Effector memory CD8-positive, alpha-beta T cell (primary cell): ENCODE results near the gene UCK1.

Experiments
- ATAC-seq: fragments of 150-1000 bp; cut with Tn5 transposase; replicated peaks from 2 replicates; pipeline ENCODE4 v1.10.0; 2021; ENCODE audit warnings: mild to moderate bottlenecking, moderate library complexity
- DNase-seq, 3 experiments: peaks; one replicate each; pipeline ENCODE4 v3.0.0; 2021
- H3K27ac Mint-ChIP-seq, 2 donors: one replicate each; pipeline ENCODE4 v1.8.0; 2022; ENCODE audit warnings: mild to moderate bottlenecking in 2 of 2, mixed read lengths in 2 of 2, moderate library complexity in 2 of 2
- H3K27me3 Mint-ChIP-seq, 2 donors: one replicate each; pipeline ENCODE4 v1.8.0; 2022; ENCODE audit warnings: mixed read lengths in 2 of 2
- H3K36me3 Mint-ChIP-seq: one replicate; pipeline ENCODE4 v1.8.0; 2022; ENCODE audit warnings: mild to moderate bottlenecking, moderate library complexity, mixed read lengths; ENCODE audit not compliant: insufficient read depth
- H3K4me1 Mint-ChIP-seq, 2 donors: one replicate each; pipeline ENCODE4 v1.8.0; 2022; ENCODE audit warnings: low read depth in 2 of 2, mixed read lengths in 2 of 2
- H3K4me3 Mint-ChIP-seq, 2 donors: one replicate each; pipeline ENCODE4 v1.8.0; 2022; ENCODE audit warnings: mild to moderate bottlenecking in 2 of 2, mixed read lengths in 2 of 2, moderate library complexity in 2 of 2
- H3K9me3 Mint-ChIP-seq, 2 donors: one replicate each; pipeline ENCODE4 v1.8.0; 2022; ENCODE audit warnings: mixed read lengths in 2 of 2

Gene UCK1

GRCh38 chr9:131511416-131511815 lies 19.6 kb downstream of the UCK1 start:
- Mint-ChIP-seq H3K27me3 (no peaks in the 10 kb centered on the region), H3K4me1 (peaks cover 2 to 6% of the 10 kb centered on the region in 2 donors), H3K4me3 (no peak overlapping the region), H3K36me3 (peaks cover 33% of the 10 kb centered on the region), H3K9me3 (no peaks in the 10 kb centered on the region), H3K27ac (peak overlapping the region in 1 of 2 donors; percentile 20)
- DNase-seq (no peak), ATAC-seq (no peak)

- DNase-seq (no peak), ATAC-seq (no peak)
- H3K27ac Mint-ChIP-seq = peak overlapping the region in 1 of 2 donors; percentile 41
- peaks cover 36 to 37% of the 10 kb centered on the region in 2 donors for H3K4me1 Mint-ChIP-seq
- no peaks in the 10 kb centered on the region for H3K9me3 Mint-ChIP-seq
- no peaks in the 10 kb centered on the region for H3K27me3 Mint-ChIP-seq
- H3K36me3 Mint-ChIP-seq = peaks cover 38% of the 10 kb centered on the region
- peak overlapping the region; percentile 49 to 94 for H3K4me3 Mint-ChIP-seq
Observed at GRCh38 chr9:131505012-131505411, 26.1 kb downstream of the UCK1 start.

DNA sequence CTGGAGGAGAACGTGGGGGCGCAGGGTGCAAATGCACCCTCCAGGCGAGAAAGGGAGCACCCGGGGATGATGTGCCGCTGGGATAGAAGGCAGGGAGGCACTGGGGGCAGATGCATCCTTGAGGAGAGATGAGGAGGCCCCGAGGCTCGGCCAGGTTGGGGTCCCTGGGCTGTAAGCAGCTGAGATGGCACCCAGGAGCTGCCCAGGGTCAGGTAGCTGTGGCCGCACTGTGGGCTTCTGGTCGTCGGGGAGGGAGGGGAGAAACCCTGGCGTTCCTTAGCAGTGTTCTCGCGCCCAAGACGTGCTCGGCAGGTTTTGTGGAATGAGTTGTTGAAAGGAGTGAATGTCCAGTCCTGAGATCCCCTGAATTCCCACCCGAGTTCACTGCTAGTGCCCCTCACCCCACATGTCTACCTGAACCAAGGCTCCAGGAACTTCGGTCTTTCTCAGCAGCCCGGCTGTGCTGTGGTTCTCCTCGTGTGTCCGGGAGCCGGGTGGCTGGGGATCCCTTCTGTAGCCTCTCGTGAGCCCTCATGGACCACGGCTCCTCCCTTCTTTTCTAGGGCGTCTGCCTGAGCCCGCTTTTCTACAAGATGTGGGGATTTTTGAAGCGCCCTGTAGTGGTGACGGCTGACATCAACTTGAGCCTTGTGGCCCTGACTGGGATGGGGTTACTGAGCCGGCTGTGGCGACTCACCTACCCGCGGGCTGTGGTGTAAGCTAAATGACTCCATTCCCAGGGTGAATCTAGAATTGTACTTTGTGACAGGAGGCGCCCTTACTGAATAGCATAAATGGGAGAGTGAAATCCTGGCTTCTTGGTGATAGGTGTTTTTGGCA lies 27.2 kb downstream of the UCK1 start:
- Mint-ChIP-seq H3K9me3 (no peaks in the 10 kb centered on the region), H3K27me3 (no peaks in the 10 kb centered on the region), H3K4me3 (peak overlapping the region; percentile 94 to 98), H3K36me3 (peaks cover 45% of the 10 kb centered on the region), H3K4me1 (peaks cover 43 to 47% of the 10 kb centered on the region in 2 donors), H3K27ac (peak overlapping the region; percentile 60 to 69)
- DNase-seq = peak; percentile 40 to 58 (median 48)
- peak; percentile 51 for ATAC-seq

DNA sequence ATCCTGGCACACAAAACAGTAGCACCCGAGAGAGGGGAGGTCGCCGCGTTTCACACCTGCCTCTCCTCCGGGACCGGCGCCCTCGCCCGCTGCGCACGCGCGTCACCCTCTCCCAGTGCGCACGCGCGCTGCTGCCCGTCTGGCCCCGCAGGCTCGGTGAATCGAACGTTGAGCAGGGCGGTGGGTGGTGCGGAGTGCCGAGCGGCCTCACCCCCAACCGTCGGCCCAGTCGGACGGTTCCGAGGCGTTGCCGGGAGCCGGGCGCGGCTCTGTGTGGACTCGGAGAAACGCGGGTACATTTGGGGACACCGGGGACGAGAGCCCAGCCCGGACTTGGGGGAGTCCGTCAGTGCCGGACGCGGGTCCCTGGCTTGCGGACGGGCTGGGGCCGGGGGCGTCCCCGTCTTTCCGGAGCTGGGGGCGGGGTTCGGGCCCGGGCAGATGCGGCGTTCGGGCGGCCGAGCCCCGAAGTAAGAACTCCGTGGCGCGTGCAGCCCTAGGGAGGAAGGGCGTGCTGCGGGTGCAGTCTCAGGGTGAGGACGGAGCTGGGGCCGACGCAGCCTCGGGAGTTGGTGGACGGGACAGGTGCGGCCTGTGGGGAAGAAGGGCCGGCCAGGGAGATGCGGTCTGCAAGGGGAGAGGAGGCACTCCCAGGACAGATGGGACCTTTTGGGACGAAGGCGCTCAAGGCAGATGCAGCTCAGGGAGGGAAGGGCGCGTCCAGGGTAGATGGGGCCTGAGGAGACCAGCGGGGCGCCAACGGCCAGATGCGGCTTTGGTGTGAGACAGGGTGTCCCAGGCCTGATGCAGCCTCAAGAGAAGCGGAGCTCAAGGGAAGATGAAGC lies 28.1 kb downstream of the UCK1 start, which contains the start of gene POMT1:
Gene POMT1 (plus strand): TSS at position 138 of the 845 bp plus-strand sequence. CDS start 1,301 bp downstream, outside the sequence.
- Mint-ChIP-seq H3K4me3 (peak within 1 kb of the TSS; percentile 94 to 98), H3K9me3 (no peaks in the 10 kb centered on the region), H3K36me3 (peaks cover 51% of the 10 kb centered on the region), H3K27ac (peak within 1 kb of the TSS; percentile 62 to 69), H3K4me1 (peaks cover 47 to 52% of the 10 kb centered on the region in 2 donors), H3K27me3 (no peaks in the 10 kb centered on the region)
- peak; percentile 46 for ATAC-seq
- peak; percentile 79 to 86 (median 81) for DNase-seq

DNA sequence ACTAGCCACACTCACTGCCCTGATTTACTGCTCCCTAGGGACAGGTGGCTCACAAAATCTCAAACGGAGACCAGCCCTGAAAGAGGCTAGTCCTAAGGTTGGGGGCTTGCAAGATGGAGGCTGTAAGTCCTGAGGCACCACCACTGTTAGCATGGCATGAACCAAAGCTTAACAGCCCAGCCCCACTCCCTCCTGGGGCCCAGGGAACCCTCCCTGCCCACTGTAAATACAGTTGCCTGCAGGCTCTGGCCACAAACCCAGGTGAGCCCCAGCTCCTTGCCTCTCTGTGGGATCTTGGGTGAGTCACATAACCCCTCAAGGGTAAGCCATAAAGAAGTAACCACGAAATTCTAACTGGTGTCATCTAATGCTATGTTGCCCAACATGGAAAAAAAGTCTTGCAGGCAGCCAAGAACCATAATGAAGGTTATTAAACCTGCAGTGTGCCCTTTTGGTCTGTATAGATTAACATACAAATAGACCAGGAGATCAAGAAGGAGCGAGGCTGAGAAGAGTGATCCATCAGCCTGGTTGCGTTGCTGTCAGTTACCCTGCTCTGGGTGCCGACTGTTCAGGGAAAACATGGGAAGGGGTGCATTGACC lies 30.0 kb downstream of the UCK1 start:
- DNase-seq (peak; percentile 26 to 44 (median 43)), ATAC-seq (peak; percentile 58)
- Mint-ChIP-seq H3K4me1 (peaks cover 52 to 54% of the 10 kb centered on the region in 2 donors), H3K27ac (peak overlapping the region; percentile 83 to 93), H3K27me3 (no peaks in the 10 kb centered on the region), H3K36me3 (peaks cover 66% of the 10 kb centered on the region), H3K9me3 (no peaks in the 10 kb centered on the region), H3K4me3 (peak overlapping the region; percentile 94 to 98)

DNA sequence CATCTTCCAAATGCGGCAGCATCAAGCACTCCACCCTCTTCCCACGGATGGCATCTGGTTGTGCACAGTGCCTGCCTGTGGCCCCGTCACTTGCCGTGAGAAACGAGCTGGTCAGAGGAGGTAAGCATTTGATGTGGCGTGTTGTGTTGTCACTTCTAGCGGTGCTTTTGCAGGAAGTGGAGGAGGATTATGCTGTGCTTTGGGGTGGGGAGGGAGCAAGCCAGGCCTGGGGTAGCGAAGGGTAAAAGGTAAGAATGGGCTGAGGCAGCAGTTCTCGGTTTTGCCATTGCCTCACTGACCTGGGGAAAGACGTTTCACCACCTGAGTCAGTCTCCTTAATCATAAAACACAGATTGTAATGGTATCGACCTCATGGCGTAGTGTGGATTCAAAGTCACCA lies 30.7 kb downstream of the UCK1 start:
- Mint-ChIP-seq H3K4me3 (peak overlapping the region; percentile 94 to 98), H3K27ac (peak overlapping the region; percentile 83 to 93), H3K4me1 (peaks cover 52 to 54% of the 10 kb centered on the region in 2 donors), H3K27me3 (no peaks in the 10 kb centered on the region), H3K36me3 (peaks cover 72% of the 10 kb centered on the region), H3K9me3 (no peaks in the 10 kb centered on the region)
- ATAC-seq (peak; percentile 71), DNase-seq (peak; percentile 63 to 72 (median 71))

GRCh38 chr9:131499254-131499767 lies 31.8 kb downstream of the UCK1 start:
- no peaks in the 10 kb centered on the region for H3K27me3 Mint-ChIP-seq
- H3K4me3 Mint-ChIP-seq = peak overlapping the region; percentile 94 to 98
- H3K4me1 Mint-ChIP-seq = peaks cover 44 to 48% of the 10 kb centered on the region in 2 donors
- DNase-seq (no peak), ATAC-seq (no peak)
- peaks cover 79% of the 10 kb centered on the region for H3K36me3 Mint-ChIP-seq
- H3K27ac Mint-ChIP-seq = peak overlapping the region; percentile 83 to 93
- H3K9me3 Mint-ChIP-seq = no peaks in the 10 kb centered on the region

DNA sequence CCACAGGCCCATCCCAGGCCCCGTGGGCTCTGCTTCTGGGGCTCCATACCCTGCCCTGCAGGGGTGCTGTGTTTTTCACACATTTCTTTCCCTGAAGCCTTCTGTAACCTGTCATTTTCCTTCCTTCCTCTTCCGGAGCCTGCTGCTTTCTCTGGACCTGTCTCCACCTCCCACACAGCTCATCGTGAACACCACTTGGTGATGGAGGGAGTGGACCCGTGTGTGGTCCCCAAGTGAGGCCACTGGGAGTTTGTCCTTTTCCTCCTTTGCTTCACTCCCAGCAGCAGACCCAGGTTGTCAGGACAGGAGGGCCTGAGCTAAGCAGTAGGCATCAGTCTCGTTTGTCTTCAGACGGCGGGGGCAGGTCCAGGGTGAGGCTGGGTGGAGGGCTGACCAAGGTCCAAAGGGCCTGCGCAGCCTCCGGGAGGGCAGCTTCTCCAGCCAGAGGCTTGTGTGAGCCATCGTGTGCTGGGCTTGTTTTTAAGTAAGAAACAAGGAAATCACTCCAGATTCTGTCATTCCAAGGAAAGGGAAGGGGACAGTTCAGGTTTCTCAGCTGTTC lies 34.1 kb downstream of the UCK1 start:
- Mint-ChIP-seq H3K27ac (peak overlapping the region; percentile 49 to 93), H3K36me3 (peaks cover 78% of the 10 kb centered on the region)

GRCh38 chr9:131495785-131496184 lies 35.3 kb downstream of the UCK1 start:
- Mint-ChIP-seq H3K4me3 (no peak overlapping the region), H3K9me3 (no peaks in the 10 kb centered on the region), H3K27me3 (no peaks in the 10 kb centered on the region), H3K36me3 (peaks cover 78% of the 10 kb centered on the region), H3K27ac (peak overlapping the region in 1 of 2 donors; percentile 44), H3K4me1 (peaks cover 25 to 28% of the 10 kb centered on the region in 2 donors)
- DNase-seq (no peak), ATAC-seq (no peak)

More for the DNA sequence above, 34.1 kb downstream of the UCK1 start:
- H3K4me1 Mint-ChIP-seq = peaks cover 32 to 35% of the 10 kb centered on the region in 2 donors
- no peaks in the 10 kb centered on the region for H3K27me3 Mint-ChIP-seq
- H3K4me3 Mint-ChIP-seq = no peak overlapping the region
- DNase-seq (no peak), ATAC-seq (no peak)
- H3K9me3 Mint-ChIP-seq = no peaks in the 10 kb centered on the region

- DNase-seq (no peak), ATAC-seq (no peak)
- H3K4me1 Mint-ChIP-seq = peaks cover 16 to 22% of the 10 kb centered on the region in 2 donors
- no peaks in the 10 kb centered on the region for H3K27me3 Mint-ChIP-seq
- H3K36me3 Mint-ChIP-seq = peaks cover 80% of the 10 kb centered on the region
- no peaks in the 10 kb centered on the region for H3K9me3 Mint-ChIP-seq
- peak overlapping the region in 1 of 2 donors; percentile 57 for H3K27ac Mint-ChIP-seq
- H3K4me3 Mint-ChIP-seq = no peak overlapping the region
Observed at GRCh38 chr9:131494296-131494870, 36.7 kb downstream of the UCK1 start.

DNA sequence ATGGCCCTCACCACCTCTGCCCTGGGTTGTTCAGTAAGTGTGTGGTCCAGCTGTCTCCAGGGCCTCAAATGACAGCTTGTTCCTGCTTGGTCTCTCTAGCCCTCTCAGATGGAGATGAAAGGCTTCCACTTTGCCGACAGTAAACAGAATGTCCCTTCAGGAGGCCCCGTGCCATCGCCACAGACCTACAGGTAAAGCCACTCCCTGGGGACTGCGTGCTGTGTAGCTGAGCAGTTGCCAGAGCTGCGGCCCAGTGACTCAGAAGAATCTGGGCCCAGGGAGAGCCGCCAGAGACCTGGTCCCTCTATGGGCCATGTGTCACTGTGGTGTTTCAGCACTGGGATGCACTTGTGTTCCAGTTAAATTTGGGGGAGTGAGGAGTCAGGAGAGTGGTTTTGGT lies 39.0 kb downstream of the UCK1 start:
- H3K36me3 Mint-ChIP-seq = peaks cover 85% of the 10 kb centered on the region
- peaks cover 4 to 13% of the 10 kb centered on the region in 2 donors for H3K4me1 Mint-ChIP-seq
- H3K27ac Mint-ChIP-seq = peak overlapping the region in 1 of 2 donors; percentile 23
- no peak for ATAC-seq
- no peaks in the 10 kb centered on the region for H3K9me3 Mint-ChIP-seq
- no peaks in the 10 kb centered on the region for H3K27me3 Mint-ChIP-seq
- DNase-seq = no peak
- H3K4me3 Mint-ChIP-seq = no peak overlapping the region

DNA sequence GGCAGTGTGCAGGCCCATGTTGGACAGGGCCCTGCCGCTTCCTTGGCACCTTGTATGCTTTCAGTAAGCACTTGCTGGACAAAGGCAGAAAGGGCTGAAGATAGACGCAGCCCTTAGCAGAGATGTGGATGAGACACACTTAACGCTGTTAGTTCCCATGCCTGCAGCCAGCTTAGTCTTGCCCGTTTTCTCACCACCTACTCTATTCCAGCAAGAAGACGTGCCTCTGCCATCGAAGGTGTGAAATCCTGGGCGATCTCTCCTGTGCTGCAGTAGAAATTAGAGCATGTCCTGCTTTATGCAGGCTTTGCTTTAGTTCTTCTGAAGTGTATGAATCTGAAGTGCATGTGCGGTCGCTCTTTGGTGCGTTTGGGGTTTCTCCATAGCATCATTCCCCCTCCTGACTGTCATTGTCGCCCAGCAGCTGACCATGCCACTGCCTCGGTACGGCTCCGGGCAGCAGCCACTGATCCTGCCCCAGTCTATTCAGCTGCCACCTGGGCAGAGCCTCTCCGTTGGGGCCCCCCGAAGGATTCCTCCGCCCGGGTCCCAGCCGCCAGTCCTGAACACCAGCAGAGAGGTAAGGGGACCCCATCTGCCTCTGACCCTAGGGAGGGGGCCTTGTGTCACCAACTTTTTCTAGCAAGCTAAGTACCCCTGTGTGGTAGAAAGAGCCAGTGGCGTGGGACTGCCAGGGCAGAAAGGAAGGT lies 39.9 kb downstream of the UCK1 start:
- Mint-ChIP-seq H3K27me3 (no peaks in the 10 kb centered on the region), H3K27ac (peak overlapping the region; percentile 8 to 23), H3K4me1 (peaks cover 5 to 13% of the 10 kb centered on the region in 2 donors), H3K4me3 (no peak overlapping the region), H3K36me3 (peaks cover 88% of the 10 kb centered on the region), H3K9me3 (no peaks in the 10 kb centered on the region)
- no peak for ATAC-seq
- DNase-seq = no peak
